Body of pancreas (tissue), 4 donors: ENCODE data around the gene ARHGAP15.

Experiments
- CTCF ChIP-seq, 7 experiments: fragments of 450-650 bp in 4 of 7; fragments of 200-600 bp in 3 of 7; sonication (generic) in 3 of 7; IDR thresholded peaks; one replicate each; pipeline ENCODE4 v1.5.1; 2016 to 2019; ENCODE audit warnings: antibody characterized with exemption in 7 of 7
- POLR2A ChIP-seq, 3 donors: fragments of 450-650 bp; IDR thresholded peaks; one replicate each; pipeline ENCODE4 v1.6.1; 2016; ENCODE audit warnings: antibody characterized with exemption in 3 of 3, mild to moderate bottlenecking in 2 of 3

- TF ChIP-seq CTCF (IDR thresholded peaks at IDR 0.05) (no peak), POLR2A (IDR thresholded peaks at IDR 0.05) (no peak)
Measured at GRCh38 chr2:143175438-143175837, 46.2 kb downstream of the ARHGAP15 start.
